T-helper 1 cell treated with Interleukin-12 subunit alpha and Interleukin-12 subunit beta and Interleukin-4 antibody, amounts not matched to agents 30 μg/mL and 1 μg/mL, for 36 hours (primary cell): Measurements from ENCODE around the gene ACER3.

ENCODE experiments used
- H3K27ac Mint-ChIP-seq: one replicate; pipeline ENCODE4 v1.8.0; 2021; ENCODE audit warnings: mild to moderate bottlenecking, mixed read lengths
- H3K27me3 Mint-ChIP-seq: one replicate; pipeline ENCODE4 v1.8.0; 2021; ENCODE audit warnings: low read depth, mixed read lengths
- H3K36me3 Mint-ChIP-seq: one replicate; pipeline ENCODE4 v1.8.0; 2021; ENCODE audit warnings: low read depth, mixed read lengths
- H3K4me1 Mint-ChIP-seq: one replicate; pipeline ENCODE4 v1.8.0; 2021; ENCODE audit warnings: low read depth, mixed read lengths
- H3K4me3 Mint-ChIP-seq: one replicate; pipeline ENCODE4 v1.8.0; 2021; ENCODE audit warnings: mild to moderate bottlenecking, moderate library complexity, mixed read lengths
- H3K9me3 Mint-ChIP-seq: one replicate; pipeline ENCODE4 v1.8.0; 2021; ENCODE audit warnings: mixed read lengths

ACER3 gene

DNA sequence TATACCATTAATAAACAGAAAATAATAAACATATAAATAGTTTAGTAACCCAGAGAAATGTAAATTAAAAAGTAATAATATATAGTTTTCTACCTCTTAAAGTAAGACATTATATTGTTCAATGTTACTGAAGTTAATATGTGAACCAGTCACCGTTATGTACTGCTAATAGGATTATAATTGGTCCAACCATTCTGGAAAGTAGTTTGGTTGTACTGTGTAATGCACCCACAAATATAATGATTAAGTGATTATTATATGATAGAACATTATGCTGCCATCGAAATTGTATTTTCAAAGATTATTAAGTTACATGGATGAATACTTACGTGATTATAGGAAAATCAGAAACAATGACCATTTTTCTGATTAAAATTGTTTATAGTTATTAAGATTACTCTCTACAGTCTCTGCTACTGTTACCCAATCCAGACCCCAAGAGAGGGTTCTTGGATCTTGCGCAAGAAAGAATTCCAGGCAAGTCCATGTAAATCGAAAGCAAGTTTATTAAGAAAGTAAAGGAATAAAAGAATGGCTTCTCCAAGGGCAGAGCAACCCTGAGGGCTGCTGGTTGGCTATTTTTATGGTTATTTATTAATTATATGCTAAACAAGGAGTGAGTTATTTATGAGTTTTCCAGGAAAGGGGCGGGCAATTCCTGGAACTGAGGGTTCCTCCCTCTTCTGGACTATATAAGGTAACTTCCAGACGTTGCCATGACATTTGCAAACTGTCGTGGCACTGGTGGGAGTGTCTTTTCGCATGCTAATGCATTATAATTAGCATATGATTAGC, 50.1 kb downstream of the ACER3 start:
- no peak overlapping the region for H3K27ac Mint-ChIP-seq
- no peaks in the 10 kb centered on the region for H3K27me3 Mint-ChIP-seq
- H3K36me3 Mint-ChIP-seq, result no peaks in the 10 kb centered on the region
- H3K4me3 Mint-ChIP-seq, result no peak overlapping the region
- H3K4me1 Mint-ChIP-seq, result no peaks in the 10 kb centered on the region
- peaks cover 3% of the 10 kb centered on the region for H3K9me3 Mint-ChIP-seq

DNA sequence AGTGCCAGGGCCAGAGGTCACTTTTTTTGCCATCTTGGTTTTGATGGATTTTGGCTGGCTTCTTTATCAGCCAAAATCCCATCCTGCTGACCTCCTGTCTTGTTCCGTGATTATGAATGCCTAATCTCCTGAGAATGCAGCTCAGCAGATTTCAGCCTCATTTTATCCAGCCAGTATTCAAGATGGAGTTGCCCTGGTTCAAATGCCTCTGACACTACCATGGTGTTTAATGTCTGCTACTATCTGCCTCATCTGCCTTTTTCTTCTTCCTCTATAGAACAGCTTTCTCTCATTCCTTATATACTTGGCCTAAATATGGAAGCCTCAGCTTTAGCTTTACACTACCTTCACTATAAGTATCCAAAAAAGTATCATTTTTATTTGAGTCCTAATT, 50.7 kb downstream of the ACER3 start:
- Mint-ChIP-seq H3K4me3 (no peak overlapping the region), H3K27me3 (no peaks in the 10 kb centered on the region), H3K27ac (no peak overlapping the region), H3K4me1 (no peaks in the 10 kb centered on the region), H3K9me3 (peaks cover 3% of the 10 kb centered on the region), H3K36me3 (no peaks in the 10 kb centered on the region)

DNA sequence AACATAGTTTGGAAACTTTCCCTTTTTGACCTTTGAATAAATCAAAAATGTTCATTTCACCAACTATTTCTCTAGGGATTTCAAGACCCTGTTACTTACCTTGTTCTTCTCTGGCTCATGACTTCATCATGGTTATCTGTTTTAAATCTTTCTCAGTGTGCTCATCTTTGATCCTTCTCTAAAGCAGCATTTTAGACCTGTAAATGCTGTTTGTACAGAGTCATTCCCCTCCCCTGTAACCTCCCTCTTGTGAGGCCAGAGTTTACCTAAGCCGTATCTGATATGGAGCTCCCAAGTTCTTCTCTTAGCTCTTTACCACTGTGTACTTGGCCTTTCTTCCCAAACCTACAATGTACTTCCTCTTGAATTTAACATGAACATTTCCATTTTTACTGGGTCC, 56.0 kb downstream of the ACER3 start:
- H3K27me3 Mint-ChIP-seq, result no peaks in the 10 kb centered on the region
- no peaks in the 10 kb centered on the region for H3K36me3 Mint-ChIP-seq
- no peaks in the 10 kb centered on the region for H3K9me3 Mint-ChIP-seq
- no peak overlapping the region for H3K27ac Mint-ChIP-seq
- H3K4me1 Mint-ChIP-seq, result peaks cover 7% of the 10 kb centered on the region
- no peak overlapping the region for H3K4me3 Mint-ChIP-seq

DNA sequence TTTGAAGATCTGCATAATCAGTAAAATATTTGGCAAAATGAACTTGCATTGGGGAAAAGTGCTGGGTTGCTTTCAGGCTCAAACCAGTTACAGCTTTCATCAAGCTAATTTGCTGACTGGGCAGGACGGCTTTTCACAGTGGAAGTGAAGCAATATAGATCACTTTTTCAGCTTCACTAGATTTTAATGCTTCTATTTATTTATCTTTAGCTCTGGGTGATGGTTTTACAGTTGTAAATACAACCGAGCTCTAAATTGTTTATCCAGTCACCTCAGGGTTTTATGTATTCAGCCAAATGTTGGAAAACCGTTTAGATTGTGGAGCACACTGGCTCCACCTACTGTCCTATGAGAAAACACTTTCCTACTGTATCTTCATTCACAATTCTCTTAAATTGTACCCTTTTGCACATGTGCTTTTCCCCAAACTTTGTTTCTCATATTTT, 58.2 kb downstream of the ACER3 start:
- Mint-ChIP-seq H3K27ac (no peak overlapping the region), H3K36me3 (no peaks in the 10 kb centered on the region), H3K27me3 (peaks cover 4% of the 10 kb centered on the region), H3K4me3 (no peak overlapping the region), H3K4me1 (peaks cover 7% of the 10 kb centered on the region), H3K9me3 (no peaks in the 10 kb centered on the region)

DNA sequence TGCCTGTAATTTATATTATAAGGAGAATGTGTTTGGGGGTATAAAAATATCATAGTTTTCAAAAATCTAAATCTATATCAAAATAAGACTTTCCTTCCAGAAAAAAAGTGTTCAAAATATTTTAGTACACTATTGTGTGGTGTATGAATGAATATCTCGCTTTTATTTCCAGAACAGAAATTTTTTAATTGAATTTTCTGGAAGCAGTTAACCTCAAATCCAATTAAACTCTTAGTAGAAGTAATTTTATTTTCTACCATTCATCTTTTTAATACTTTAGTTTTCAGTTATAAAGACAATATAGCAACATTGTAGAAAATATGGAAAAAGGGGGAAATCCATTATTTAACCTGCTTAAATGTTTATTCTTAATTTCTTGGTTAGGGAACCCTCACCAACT, 58.7 kb downstream of the ACER3 start:
- Mint-ChIP-seq H3K36me3 (no peaks in the 10 kb centered on the region), H3K27ac (no peak overlapping the region), H3K9me3 (no peaks in the 10 kb centered on the region), H3K4me1 (peaks cover 7% of the 10 kb centered on the region), H3K27me3 (peaks cover 4% of the 10 kb centered on the region), H3K4me3 (no peak overlapping the region)

DNA sequence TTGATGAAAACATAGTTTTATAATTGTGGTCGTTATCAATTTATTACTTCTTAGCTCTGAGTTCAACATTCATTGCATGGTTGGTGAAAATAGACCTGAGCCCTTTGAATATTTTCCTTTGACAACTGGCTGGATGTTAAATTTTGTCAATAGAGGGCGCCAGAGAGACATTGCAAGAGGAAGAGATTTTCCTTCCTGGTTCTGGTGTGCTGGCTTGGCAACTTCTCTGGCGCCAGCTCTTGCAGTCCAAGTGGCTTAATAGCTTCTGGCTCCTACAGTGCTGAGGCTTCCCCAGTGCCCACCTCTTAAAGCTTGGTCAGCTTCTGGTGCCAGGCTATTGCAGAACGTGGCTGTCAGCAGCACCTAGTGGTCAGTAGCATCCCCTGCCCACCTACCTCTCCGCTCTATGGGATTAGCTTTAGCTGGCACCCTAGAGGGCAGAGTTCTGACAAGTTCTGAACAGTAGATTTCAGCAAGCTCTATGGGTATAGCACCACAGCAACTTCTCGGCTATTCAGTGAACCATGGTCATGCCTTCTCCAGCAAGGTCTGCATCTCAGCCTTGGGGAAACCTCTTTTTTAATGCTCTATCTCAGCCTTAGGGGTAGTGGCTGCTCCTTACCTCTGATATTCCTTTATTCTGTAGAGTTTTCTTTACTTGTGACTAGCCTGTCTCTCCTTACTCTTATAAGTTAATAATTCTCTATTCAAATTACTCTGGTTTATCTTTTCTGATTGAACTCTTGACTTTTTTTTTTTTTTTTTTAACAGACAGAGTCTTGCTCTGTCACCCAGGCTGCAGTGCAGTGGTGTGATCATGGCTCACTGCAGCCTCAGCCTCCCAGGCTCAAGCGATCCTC, 59.4 kb downstream of the ACER3 start:
- Mint-ChIP-seq H3K4me1 (peaks cover 7% of the 10 kb centered on the region), H3K36me3 (no peaks in the 10 kb centered on the region), H3K9me3 (no peaks in the 10 kb centered on the region), H3K4me3 (no peak overlapping the region), H3K27me3 (peaks cover 4% of the 10 kb centered on the region), H3K27ac (no peak overlapping the region)

DNA sequence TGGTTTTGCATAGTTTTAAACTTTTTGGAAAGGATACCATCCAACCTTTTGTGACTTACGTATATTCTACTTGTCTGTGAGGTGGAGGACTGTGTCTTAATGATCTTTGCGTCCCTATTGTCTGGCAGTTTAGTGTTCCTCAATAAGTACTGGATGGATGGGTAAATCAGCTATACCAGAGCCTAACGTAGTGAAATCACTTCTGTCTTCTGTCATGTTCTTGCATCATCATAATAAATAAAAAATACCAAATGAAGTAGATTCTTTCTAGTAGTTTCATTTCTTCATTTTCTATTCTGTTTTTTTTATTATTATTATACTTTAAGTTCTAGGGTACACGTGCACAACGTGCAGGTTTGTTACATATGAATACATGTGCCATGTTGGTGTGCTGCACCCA, 66.4 kb downstream of the ACER3 start:
- Mint-ChIP-seq H3K36me3 (peaks cover 8% of the 10 kb centered on the region), H3K27me3 (peaks cover 4% of the 10 kb centered on the region), H3K9me3 (no peaks in the 10 kb centered on the region), H3K4me1 (no peaks in the 10 kb centered on the region), H3K27ac (no peak overlapping the region), H3K4me3 (no peak overlapping the region)

DNA sequence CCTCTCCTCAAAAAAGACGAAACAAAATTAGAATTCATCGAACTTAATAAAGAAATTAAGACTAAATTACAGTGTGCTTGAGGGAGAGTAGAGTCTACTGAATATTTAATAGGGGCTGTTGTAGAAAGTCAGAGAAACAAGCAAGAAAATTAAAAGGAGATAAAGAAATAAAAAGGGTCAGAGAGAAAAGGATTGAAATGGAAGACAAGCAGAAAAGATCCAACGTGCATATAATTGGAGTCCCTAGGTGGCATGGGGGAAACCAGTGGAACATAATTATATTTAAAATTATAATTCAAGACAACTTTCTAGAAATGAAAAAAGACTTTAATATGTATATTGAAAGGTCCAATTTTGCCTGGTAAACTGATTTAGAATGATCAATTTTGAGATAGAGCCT, 74.3 kb downstream of the ACER3 start:
- Mint-ChIP-seq H3K9me3 (peaks cover 9% of the 10 kb centered on the region), H3K36me3 (peaks cover 16% of the 10 kb centered on the region), H3K27ac (no peak overlapping the region), H3K4me3 (no peak overlapping the region), H3K4me1 (no peaks in the 10 kb centered on the region), H3K27me3 (no peaks in the 10 kb centered on the region)

DNA sequence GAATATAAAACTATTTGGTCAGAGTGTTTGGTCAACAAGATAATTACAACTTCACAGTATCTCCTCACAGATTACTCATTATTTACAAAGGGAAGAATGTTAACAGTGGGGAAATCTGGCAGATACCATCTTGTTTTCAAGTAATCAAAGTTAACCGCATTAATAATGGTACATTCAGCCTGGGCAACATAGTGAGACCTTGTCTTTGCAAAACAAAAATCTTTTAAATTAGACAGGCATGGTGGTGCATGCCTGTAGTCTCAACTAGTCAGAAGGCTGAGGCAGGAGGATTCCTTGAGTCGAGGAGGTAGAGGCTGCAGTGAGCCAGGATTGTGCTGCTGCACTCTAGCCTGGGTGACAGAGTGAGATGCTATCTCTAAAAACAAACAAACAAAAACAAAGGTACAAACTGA, 78.5 kb downstream of the ACER3 start:
- Mint-ChIP-seq H3K27me3 (no peaks in the 10 kb centered on the region), H3K9me3 (peaks cover 15% of the 10 kb centered on the region), H3K4me3 (no peak overlapping the region), H3K36me3 (peaks cover 12% of the 10 kb centered on the region), H3K27ac (no peak overlapping the region), H3K4me1 (no peaks in the 10 kb centered on the region)

DNA sequence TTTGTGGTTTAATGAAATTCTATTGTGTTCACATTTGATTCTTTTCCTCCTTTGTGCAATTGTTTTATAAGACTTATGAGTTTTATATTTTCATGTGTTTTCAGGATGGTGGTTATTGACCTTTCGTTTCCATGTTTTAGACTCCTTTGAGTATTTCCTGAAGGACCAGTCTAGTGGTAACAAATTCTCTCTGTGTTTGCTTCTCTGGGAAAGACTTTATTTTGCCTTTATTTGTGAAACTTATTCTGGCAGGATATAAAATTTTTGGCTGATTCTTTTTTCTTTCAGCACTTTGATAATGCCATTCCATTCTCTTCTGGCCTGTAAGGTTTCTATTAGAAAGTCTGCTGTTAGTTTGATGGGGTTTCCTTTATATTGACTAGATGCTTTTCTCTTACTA, 83.5 kb downstream of the ACER3 start:
- Mint-ChIP-seq H3K36me3 (peaks cover 5% of the 10 kb centered on the region), H3K4me1 (no peaks in the 10 kb centered on the region), H3K9me3 (peaks cover 19% of the 10 kb centered on the region), H3K27ac (no peak overlapping the region), H3K27me3 (no peaks in the 10 kb centered on the region), H3K4me3 (no peak overlapping the region)

DNA sequence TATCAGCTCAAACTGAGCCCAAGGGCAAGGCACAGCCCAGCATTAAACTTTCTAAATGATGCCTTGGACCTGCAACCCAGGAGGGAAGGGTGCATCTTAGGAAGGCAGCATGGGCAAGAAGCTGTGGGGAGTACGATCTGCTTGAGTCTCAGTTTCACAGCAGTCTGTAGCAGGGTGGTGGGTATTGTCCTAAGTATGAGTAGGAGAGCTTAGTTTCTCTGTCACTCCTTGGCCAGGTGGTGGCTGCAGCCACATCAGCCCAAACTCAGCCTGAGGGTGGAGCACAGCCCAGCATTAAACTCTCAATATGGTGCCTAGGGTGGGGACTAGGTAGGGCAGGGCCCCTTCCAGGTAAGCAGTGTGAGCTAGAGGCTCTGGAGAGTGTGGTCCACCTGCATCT, 85.5 kb downstream of the ACER3 start:
- Mint-ChIP-seq H3K36me3 (peaks cover 5% of the 10 kb centered on the region), H3K4me3 (no peak overlapping the region), H3K27ac (no peak overlapping the region), H3K27me3 (no peaks in the 10 kb centered on the region), H3K4me1 (no peaks in the 10 kb centered on the region), H3K9me3 (peaks cover 19% of the 10 kb centered on the region)

DNA sequence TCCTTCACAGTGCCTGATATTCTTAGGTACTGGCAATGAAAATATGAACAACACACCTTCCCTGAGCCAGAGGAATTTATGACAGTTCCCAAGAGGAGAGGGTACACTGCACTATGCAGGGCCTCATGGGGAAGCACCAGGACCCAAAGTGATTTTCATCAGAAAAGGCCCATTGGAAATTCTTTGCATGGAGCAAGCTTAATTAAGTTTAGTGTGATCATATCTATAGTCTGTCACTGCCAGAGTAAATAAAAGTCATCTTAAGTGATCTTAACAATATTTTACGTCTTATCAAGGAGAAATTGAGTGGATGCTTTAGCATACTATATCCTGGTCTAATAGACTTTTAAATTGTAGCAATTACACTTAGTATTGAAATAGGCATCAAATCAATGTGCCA, 86.5 kb downstream of the ACER3 start:
- Mint-ChIP-seq H3K4me3 (no peak overlapping the region), H3K27me3 (no peaks in the 10 kb centered on the region), H3K9me3 (peaks cover 19% of the 10 kb centered on the region), H3K4me1 (no peaks in the 10 kb centered on the region), H3K36me3 (peaks cover 5% of the 10 kb centered on the region), H3K27ac (no peak overlapping the region)

DNA sequence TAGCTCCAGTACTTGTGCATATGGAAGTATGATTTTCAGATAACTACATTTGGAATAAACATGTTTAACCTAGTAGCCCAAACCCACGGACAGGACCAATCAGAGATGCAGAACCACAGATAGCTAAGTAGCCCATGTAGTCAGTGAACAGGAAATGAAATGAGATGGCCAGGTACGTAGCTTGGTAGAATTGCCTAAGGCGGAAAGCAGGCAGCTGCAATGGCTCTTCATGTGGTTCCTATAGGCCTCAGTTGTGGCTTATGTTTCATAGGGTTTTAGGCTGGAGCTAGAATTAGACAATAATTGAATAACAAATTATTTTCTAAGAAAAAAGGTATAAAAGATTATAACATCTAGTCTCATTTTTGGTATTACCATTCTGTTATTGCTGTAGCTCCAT, 87.1 kb downstream of the ACER3 start:
- Mint-ChIP-seq H3K27ac (no peak overlapping the region), H3K9me3 (peaks cover 19% of the 10 kb centered on the region), H3K27me3 (no peaks in the 10 kb centered on the region), H3K4me1 (no peaks in the 10 kb centered on the region), H3K36me3 (peaks cover 5% of the 10 kb centered on the region), H3K4me3 (no peak overlapping the region)

DNA sequence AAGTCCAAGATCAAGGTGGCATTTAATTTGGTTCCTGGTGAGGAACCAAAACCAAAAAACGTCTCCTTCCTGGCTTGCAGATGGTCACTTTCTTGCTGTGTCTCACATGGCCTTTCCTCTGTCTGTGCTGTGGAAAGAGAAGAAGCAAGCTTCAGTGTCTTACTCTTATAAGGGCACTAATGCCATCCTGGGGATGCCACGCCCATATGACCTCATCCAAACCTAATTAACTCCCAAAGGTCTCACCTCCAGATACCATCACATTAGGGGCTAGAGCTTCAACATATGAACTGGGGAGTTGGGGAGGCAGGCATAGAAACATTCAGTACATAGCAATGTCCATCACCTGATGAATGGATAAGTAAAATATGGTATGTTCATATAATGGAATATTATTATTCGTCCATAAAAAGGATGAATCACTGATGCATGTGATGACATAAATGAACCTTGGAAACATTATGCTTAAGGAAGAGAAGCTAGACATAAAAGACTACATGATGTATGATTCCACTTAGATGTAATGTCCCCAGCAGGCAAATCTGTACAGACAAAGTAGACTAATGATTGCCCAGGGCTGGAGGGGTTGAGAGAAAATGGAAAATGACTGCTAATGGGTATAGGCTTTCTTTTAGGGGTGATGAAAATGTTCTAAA, 94.9 kb downstream of the ACER3 start:
- H3K9me3 Mint-ChIP-seq, result no peaks in the 10 kb centered on the region
- H3K4me1 Mint-ChIP-seq, result no peaks in the 10 kb centered on the region
- H3K27me3 Mint-ChIP-seq, result no peaks in the 10 kb centered on the region
- H3K4me3 Mint-ChIP-seq, result no peak overlapping the region
- H3K36me3 Mint-ChIP-seq, result no peaks in the 10 kb centered on the region
- H3K27ac Mint-ChIP-seq, result no peak overlapping the region
